HG03060 (cell line): ENCODE results near the gene VKORC1L1.
"Not testable (repeated sequence)": the region's sequence is repeated elsewhere in the genome, so short reads cannot be mapped to it uniquely, and the experiment has no call there.

Experiments
- ATAC-seq: cut with Tn5 transposase; IDR thresholded peaks from one replicate; pipeline ENCODE4 v1.9.1; 2021; ENCODE audit warnings: low read depth, moderate number of reproducible peaks; ENCODE audit not compliant: unreplicated experiment

VKORC1L1 gene

GRCh38 chr7:65872776-65873581, at the start of gene VKORC1L1:
TSS of gene VKORC1L1 (plus strand) at chr7:65873074. CDS start at chr7:65873372, 298 bp downstream.
- peak; percentile 60 for ATAC-seq

GRCh38 chr7:65827366-65827765, 45.5 kb upstream of the VKORC1L1 start:
- ATAC-seq: no peak

GRCh38 chr7:65832281-65832680, 40.6 kb upstream of the VKORC1L1 start:
- ATAC-seq: no peak

GRCh38 chr7:65836684-65837083, 36.2 kb upstream of the VKORC1L1 start:
- ATAC-seq: not testable (repeated sequence)

GRCh38 chr7:65837541-65837956, 35.3 kb upstream of the VKORC1L1 start:
- ATAC-seq: not testable (repeated sequence)

- ATAC-seq: no peak
These were observed 33.0 kb upstream of the VKORC1L1 start for GRCh38 chr7:65839846-65840245.

- no peak for ATAC-seq
These were observed 32.4 kb upstream of the VKORC1L1 start for GRCh38 chr7:65840446-65840845.

GRCh38 chr7:65843616-65844015, 29.3 kb upstream of the VKORC1L1 start:
- ATAC-seq: not testable (repeated sequence)

- ATAC-seq: no peak
These were observed 26.8 kb upstream of the VKORC1L1 start for GRCh38 chr7:65846008-65846570.

GRCh38 chr7:65853426-65853825, 19.4 kb upstream of the VKORC1L1 start:
- not testable (repeated sequence) for ATAC-seq

GRCh38 chr7:65853892-65854291, 19.0 kb upstream of the VKORC1L1 start:
- not testable (repeated sequence) for ATAC-seq

- not testable (repeated sequence) for ATAC-seq
These were observed 15.5 kb upstream of the VKORC1L1 start for GRCh38 chr7:65857321-65857894.

- not testable (repeated sequence) for ATAC-seq
These were observed 14.2 kb upstream of the VKORC1L1 start for GRCh38 chr7:65858660-65859059.

GRCh38 chr7:65866244-65866643, 6.6 kb upstream of the VKORC1L1 start:
- ATAC-seq: not testable (repeated sequence)

GRCh38 chr7:65867681-65868080, 5.2 kb upstream of the VKORC1L1 start:
- not testable (repeated sequence) for ATAC-seq

GRCh38 chr7:65869312-65869711, 3.6 kb upstream of the VKORC1L1 start:
- not testable (repeated sequence) for ATAC-seq

GRCh38 chr7:65871451-65871850, 1.4 kb upstream of the VKORC1L1 start:
- ATAC-seq: not testable (repeated sequence)

- ATAC-seq: not testable (repeated sequence)
These were observed 814 bp downstream of the VKORC1L1 start for GRCh38 chr7:65873582-65874193.

GRCh38 chr7:65875715-65876114, 2.8 kb downstream of the VKORC1L1 start:
- not testable (repeated sequence) for ATAC-seq

GRCh38 chr7:65879292-65880153, 6.6 kb downstream of the VKORC1L1 start:
- ATAC-seq: not testable (repeated sequence)
